Subcutaneous adipose tissue (tissue), 4 donors: Measurements from ENCODE around the gene TTLL11. TPM values are rescaled to one million over a fixed set of nuclear protein-coding genes. Genes with fewer than 3 reads are reported as not detected.

Experiments
- total RNA-seq, 4 donors: library from RNA; depleted of rRNA; stranded (reverse); fragments of >200 nt; gene quantifications; one replicate each; pipeline ENCODE4 v1.1.0, GENCODE V29; 2016
- TF ChIP-seq, protein P1 (sequence below): fragments of 450-650 bp; IDR thresholded peaks from one replicate; pipeline ENCODE4 v1.5.1; 2016; ENCODE audit warnings: low read depth, mild to moderate bottlenecking, control low read depth, antibody characterized with exemption, moderate library complexity

Gene TTLL11
- total RNA-seq, 4 donors from 2014 or later: 4.4 to 8.7 (median 6.4) TPM

DNA sequence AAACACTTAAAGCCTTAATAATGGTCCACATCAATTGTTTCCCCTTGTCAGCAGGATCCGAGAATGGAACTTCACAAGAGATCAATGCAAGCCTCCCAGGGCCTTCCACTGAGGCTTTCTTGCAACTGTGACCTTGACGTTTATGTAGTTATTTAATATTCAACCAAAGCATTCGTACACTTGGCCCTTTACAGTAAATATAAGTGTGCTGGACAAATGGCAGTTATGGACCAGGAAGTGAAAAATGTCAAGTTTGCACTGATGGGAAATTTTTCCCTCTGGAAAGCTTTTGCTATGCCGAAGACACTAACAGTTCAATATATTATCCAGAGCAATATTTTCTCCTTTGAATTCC lies 101.8 kb downstream of the TTLL11 start:
- TF ChIP-seq, protein P1, sequence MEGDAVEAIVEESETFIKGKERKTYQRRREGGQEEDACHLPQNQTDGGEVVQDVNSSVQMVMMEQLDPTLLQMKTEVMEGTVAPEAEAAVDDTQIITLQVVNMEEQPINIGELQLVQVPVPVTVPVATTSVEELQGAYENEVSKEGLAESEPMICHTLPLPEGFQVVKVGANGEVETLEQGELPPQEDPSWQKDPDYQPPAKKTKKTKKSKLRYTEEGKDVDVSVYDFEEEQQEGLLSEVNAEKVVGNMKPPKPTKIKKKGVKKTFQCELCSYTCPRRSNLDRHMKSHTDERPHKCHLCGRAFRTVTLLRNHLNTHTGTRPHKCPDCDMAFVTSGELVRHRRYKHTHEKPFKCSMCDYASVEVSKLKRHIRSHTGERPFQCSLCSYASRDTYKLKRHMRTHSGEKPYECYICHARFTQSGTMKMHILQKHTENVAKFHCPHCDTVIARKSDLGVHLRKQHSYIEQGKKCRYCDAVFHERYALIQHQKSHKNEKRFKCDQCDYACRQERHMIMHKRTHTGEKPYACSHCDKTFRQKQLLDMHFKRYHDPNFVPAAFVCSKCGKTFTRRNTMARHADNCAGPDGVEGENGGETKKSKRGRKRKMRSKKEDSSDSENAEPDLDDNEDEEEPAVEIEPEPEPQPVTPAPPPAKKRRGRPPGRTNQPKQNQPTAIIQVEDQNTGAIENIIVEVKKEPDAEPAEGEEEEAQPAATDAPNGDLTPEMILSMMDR: no peak

DNA sequence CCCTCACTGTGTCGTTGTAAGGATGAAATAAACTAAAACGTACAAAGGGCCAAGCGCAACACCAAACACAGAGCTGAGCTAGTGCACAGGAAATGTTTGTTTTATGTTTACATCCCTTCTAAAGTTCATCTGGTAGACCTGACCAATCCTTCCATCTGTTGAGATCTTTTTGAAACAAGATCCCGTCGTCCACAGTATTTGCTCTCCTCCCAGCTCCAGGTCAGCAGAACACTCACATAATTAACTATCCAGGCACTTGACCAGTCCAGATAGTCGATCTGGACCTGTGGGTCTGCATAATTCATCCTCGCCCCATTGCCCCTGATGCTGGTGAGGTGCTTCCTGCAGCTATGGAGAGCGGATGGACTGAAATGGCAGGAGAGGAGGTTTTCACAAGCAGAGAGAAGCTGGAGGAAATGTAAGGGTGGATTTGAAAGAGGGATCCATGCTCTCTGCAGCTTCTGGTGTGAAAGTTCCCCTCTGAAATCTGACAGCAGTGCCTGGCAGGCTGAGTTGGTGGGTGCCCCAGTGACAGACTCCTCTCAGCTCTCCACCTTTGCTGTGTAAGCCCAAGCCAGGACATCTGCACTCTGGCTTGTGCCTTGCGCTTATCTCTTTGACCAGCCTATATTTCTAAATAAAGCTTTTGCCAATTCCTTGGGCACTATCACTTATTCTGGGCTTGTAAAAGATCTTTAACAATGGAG lies 102.4 kb downstream of the TTLL11 start:
- TF ChIP-seq, protein P1: no peak

DNA sequence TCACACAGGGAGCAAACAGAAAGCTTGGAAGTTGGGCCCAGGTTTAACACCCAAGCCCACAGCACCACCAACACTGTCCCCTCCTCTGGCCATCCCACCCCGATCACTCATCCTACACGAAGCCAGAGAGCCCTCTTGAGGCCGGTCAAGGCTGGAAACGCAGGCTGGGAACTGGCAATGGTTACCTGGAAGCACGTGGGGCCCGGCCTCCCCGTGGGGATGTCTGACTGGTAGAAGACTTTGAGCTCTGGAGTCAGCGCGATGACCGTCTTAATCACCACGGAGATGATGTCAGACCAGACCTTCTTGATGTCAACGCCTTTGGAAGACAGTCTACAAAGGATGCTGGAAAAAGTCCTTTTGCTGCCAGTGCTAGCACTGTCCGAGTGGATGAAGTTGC lies 104.1 kb downstream of the TTLL11 start:
- TF ChIP-seq, protein P1: no peak

DNA sequence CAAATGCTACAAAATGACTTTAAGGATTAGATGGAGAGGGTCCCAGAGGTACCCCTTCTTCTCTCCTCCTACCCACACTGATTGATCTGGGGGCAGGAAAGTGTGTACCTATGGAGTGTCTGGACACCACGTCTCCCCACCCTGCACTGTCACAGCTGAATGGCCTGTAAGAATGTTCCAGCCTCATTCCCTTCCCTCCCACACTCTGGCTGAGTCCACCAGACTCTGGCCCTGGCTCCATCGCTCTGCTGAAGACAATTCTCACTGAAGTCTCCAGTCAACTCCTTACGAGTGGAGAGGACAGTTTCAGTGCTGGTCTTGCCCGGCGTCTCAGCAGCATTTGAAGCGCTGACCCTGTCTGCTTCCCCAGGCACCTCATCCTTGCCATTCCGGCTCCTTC lies 105.8 kb downstream of the TTLL11 start:
- TF ChIP-seq, protein P1: no peak

DNA sequence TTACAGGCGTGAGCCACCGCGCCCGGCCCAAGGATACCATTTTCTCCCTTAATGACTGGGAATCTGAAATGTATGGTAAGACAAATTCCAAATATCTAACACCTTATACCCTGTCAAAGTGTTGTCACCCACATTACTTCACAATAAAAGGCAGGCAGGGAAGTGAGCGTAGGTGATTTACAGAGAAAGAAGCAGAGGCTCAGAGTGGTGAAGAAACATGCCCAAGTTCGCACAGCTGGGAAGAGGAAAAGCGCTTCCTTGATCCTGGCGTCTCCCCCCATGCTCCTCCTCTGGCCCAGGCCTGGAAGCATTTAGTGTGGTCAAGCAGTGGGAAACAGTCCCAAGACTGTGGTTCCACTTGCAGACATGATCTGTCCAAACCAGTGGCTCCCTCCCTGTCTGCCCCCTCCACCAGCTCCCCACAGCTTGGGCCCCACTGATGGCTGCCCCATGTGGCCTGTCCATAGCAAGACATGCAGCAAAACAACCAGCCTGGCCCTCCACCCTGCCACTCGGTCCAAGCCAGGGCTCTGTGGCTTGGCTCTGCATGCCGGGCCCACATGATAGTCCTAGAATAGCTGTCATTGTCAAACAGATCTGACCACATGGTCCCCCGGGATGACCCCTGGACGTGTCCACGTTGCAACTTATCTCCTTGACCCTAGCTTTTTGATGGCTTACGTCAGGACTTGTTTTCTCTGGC lies 107.2 kb downstream of the TTLL11 start:
- TF ChIP-seq, protein P1: no peak

- TF ChIP-seq, protein P1: no peak
Observed at GRCh38 chr9:121984726-121985402, 108.2 kb downstream of the TTLL11 start.

DNA sequence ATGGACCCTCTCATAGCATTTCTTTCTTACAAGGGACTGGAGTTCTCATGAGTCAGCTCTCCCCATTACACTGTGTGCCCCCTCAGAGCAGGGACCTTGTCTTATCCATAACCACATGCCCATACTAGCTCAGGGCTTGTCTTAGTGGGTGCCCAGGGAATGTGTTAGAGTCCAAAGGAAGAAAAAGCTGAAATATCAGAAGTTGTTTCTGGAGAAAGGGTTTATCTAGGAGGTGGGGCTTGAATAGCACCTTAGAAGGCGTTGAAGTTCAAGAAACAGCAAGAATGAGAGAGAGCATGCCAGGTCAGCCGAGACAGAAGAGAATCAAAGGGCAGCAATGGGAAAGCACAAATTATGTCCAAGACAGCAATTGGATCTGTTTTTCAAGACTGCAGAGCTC lies 109.4 kb downstream of the TTLL11 start:
- TF ChIP-seq, protein P1: no peak
